GM18951 (cell line): Measurements from ENCODE around the gene CCDC73.

ENCODE experiments used
- POLR2A ChIP-seq: IDR thresholded peaks from 4 replicates; pipeline ENCODE4 v1.6.1; 2011; ENCODE audit warnings: mild to moderate bottlenecking; ENCODE audit not compliant: insufficient read length, insufficient read depth; ENCODE audit errors: extremely low read depth
- in situ Hi-C: fragments of 300-500 bp; cut with MboI; formaldehyde crosslinking; loops from one replicate; pipeline ENCODE4 v1.12.0; 2022; ENCODE audit warnings: low sequenced_read_pairs, mixed read lengths, inconsistent platforms; ENCODE audit not compliant: unreplicated experiment

CCDC73 gene

DNA sequence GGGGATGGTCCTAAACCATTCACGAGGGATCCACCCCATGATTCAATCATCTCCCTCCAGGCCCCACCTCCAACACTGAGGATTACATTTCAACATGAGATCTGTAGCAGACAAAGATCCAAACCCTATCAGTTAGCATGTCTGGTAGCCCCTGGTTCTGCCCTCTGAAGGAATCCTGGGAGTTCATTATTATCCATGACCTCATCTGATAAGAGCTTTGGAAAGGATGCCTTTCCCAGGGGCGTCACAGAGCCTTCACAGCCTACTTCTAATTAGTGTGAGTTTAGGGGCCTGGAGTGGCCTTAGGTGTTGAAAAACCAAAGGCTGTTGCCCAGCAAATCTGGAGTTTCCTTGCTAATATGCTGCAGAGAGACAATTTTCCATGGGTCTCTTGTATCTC, 219.4 kb downstream of the CCDC73 start:
- no peak for TF ChIP-seq POLR2A
- in situ Hi-C loops = no loop called here

DNA sequence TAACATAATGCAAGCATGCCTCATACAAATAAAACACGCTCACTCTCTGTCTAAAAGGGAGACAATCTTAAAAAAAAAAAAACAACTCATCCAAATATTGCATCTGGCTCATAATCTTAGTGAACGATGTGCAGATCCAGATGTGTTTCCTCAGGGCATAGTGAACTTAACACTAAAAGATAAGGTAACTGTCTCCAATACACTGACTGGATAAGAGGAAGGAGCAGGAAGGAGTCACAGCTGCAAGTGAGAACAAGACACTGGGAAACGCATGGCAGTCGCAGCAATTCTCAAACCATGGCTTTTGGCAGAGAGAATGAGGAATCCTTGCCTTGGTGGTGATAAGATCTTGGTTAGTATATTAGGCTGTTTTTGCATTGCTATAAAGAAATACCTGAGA, 220.0 kb downstream of the CCDC73 start:
- TF ChIP-seq POLR2A = no peak
- in situ Hi-C loops = no loop called here

DNA sequence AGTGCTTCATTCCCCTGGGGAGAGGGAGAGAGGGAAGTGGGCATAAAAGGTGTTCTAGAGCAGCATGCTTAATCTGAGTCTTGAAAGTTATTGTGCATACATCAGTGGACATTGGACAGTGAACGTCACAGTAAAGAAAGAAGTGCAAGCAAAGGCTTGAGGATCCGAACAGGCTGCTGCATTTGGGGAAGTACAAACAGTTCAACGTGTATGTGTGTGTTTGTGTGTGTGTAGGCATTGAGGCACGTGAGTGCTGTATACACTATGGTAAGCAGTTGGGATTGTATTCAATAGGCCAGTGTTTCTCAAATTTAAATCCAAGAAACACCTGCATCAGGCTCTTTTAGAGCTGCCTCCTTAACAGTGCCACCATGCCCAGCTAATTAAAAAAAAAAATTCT, 221.2 kb downstream of the CCDC73 start:
- in situ Hi-C loops = no loop called here
- TF ChIP-seq POLR2A = no peak

DNA sequence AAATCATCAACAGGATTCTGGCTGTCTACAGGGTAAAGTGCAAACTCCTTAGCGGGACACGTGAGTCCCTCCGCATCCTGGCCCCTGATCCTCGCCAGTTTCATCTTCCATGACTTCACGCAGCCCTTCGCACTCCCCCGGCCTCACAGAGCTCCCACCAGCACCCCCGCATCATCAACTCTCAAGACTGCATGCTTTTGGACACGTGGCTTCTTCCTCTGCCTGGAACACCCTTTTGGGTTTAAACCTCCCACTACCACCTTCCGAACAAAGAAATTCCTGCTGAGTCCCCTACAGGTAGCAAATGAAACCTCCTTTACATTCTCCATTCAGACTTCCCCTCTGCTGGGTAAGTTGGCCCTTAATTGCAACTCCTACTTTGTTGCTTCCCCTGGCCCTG, 223.4 kb downstream of the CCDC73 start:
- no peak for TF ChIP-seq POLR2A
- in situ Hi-C loops = no loop called here

DNA sequence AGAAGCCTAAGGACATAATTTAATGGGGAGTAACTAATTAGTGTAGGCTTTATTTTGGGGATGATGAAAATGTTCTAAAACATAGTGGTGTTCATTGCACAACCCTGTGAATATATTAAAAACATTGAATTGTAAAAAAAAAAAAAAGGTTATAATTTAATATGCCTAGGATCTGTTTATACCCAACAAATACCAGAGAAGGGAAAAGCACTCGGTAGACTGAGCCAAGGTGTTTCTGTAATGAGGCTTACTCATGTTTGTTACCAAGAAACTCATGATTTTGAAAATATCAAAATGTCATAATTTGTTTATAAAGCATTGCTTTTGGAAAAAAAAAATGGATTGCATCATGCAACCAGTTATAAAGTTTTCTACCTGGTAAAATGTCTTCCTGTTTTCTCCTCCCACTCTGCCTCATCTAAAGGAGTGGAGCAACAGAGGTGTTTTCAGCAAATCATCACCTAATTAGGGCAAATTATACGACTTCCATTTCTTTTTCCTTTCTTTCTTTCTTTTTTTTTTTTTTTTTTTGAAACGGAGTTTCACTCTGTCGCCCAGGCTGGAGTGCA, 225.1 kb downstream of the CCDC73 start:
- in situ Hi-C loops = no loop called here
- TF ChIP-seq POLR2A = no peak

DNA sequence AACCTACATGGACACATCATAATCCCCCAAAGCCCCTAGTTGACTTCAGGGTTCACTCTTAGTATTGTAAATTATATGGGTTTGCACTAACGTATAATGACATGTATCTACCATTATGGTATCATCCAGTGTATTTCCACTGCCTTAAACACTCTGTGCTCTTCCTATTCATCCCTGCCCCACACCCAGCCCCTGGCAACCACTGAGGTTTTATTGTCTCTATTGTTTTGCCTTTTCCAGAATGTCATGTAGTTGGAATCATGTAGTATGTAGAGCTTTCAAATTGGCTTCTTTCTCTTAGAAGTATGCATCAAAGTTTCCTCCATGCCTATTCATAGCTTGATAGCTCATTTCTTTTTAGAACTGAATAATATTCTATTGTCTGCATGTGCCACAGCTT, 227.3 kb downstream of the CCDC73 start:
- TF ChIP-seq POLR2A = no peak
- in situ Hi-C loops = no loop called here

DNA sequence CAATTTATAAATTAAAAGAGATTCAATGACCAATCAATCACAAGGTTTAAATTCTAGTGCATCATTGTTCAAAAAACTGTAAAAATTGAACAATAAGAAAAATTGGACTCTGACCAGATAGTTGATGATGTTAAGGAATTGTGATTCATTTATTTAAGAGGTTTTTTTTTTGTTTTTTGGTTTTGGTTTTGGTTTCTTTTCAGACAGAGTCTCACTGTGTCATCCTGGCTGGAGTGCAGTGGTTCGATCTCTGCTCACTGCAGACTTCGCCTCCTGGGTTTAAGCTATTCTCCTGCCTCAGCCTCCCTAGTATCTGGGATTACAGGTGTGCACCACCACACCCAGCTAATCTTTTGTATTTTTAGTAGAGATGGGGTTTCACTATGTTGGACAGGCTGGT, 227.9 kb downstream of the CCDC73 start:
- TF ChIP-seq POLR2A = no peak
- in situ Hi-C loops = no loop called here

DNA sequence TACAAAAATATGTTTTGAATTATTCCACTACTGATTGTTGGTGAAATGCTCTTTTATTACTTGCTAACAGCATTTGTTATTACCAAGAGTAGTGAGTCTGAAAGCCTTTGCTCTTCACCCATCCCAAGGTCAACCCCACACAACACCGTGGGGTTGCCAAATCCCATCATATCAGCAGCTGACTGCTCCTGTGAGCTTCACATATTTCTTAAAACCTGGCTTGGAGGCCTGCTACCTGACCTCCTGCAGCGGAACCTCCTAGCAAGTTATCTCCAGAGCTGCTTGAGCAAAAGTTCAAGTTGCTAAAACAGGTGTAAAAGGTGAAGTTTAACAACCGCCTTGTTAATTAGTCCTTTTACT, 230.9 kb downstream of the CCDC73 start:
- in situ Hi-C loops = no loop called here
- TF ChIP-seq POLR2A = no peak

DNA sequence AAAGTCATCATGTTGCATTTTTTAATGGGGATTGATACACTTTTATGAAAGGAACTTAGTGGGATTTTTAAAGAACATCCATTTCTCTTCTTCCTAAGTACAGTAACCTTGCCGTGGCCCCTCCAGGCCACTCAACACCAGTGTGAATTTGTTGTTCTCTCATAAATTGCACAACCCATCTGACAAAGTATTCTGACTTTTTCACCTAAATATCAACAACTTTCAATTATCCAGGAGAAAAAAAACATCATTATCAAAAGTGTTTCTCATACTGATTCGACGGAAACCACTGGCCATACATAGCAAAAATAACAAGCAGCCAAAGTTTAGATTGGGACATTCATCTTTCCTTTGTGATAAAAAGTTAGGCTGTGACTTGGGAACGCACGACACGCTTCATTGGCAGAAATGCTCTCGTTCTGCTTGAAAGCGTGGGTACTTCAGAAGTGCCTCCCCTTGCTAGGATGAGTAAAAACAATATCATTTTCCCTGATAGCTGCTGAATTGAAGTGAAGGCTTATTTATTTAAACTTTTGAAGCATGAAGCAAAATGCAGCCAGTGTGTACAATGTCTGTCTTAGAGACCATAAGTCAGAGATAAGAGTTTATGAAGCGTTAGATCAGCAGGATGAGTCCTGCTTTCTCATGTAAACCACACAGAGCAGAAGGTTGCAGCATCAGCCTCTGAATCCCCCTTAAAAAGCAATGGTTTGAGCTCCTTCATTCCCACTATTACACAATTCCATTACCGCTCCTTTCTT, 231.4 kb downstream of the CCDC73 start:
- TF ChIP-seq POLR2A = no peak
- in situ Hi-C loops = no loop called here

DNA sequence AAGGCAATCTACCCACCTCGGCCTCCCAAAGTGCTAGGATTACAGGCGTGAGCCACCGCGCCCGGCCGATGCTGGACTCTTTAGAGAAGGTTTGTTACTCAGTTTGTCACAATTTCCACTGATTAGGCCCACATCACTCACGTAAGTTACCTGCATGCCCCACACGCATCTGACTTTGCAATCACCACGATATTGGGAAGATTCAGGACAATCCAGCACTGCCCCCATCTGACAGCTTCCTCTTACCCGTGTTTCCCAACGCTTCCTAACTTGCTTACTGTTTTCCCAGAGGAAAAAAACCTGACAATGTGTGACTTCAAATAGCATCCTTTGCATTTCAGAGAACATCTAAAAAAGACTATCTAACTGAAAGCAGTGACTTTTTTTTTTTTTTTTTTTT, 232.6 kb downstream of the CCDC73 start:
- TF ChIP-seq POLR2A = no peak
- in situ Hi-C loops = no loop called here

DNA sequence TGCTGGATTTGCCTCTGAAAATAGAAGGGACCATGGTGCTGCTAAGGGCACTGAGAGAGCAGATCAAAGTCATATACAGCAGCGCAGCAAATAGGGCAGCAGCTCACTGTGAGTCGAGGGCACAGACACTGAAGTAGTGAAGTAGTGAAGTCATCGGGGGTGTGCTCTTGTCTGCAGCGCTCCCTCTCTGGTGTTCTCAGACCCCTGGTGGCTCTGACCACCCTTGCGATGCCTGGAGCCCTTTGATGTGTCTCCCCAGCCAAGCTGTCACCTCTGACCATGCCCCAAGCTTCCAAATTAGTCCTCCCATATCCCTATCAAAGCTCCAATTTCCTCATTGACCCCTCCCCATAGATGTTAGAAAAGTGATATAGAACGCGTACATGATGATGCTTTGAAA, 238.6 kb downstream of the CCDC73 start:
- in situ Hi-C loops = no loop called here
- TF ChIP-seq POLR2A = no peak

DNA sequence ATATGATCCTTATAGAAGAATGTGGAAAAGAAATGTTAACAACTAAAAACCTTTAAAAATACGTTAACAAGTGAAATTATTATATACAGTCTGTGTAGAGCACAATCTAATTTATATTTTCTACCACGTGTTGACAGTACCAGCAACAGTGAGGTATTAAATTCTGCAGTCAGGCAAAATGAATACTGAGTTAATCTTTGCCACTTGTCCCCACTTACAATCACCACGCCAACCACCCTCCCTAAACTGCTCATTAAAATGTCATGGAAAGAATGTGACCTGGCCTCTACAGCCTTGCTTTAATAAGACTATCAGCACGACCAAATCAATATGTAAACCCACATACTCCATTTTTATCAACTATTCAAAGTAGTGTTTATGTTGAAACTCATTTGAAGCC, 239.4 kb downstream of the CCDC73 start:
- TF ChIP-seq POLR2A = no peak
- in situ Hi-C loops = no loop called here
